PC-3 (cell line): Measurements from ENCODE around the gene EPS8L2. TPM values are rescaled to one million over a fixed set of nuclear protein-coding genes. Genes with fewer than 3 reads are reported as not detected.

Experiments
- ATAC-seq: fragments of 200-7000 bp; cut with Tn5 transposase; 2 replicates; pipeline ENCODE4 v1.9.1; 2020; ENCODE audit warnings: mild to moderate bottlenecking, moderate library complexity
- BruUV-seq: library from RNA; stranded (reverse); fragments of 400-500 nt; replicated peaks from 2 replicates; lab custom pipeline; 2021; lab: Mats Ljungman, UMichigan
- CTCF ChIA-PET: fragments of 300-600 bp; sonication (Branson Sonifier 250); formaldehyde crosslinking; loops from one replicate; lab custom pipeline; 2022; ENCODE audit warnings: antibody characterized with exemption; lab: Charles Lee
- POLR2A ChIA-PET: fragments of 300-600 bp; sonication (Branson Sonifier 250); formaldehyde crosslinking; loops from one replicate; lab custom pipeline; 2022; ENCODE audit warnings: antibody characterized with exemption; ENCODE audit not compliant: unreplicated experiment; lab: Charles Lee
- DNase-seq: peaks from one replicate; pipeline ENCODE4 v3.0.0-alpha.2; 2015
- H2AFZ ChIP-seq: fragments of 300-600 bp; sonication (generic); 2 replicates; pipeline ENCODE4 v1.6.0; 2016; ENCODE audit warnings: antibody characterized with exemption, low read length
- H3F3A ChIP-seq: fragments of 300-600 bp; sonication (generic); one replicate; pipeline ENCODE4 v1.6.0; 2017; ENCODE audit warnings: antibody characterized with exemption, low read length, control low read depth, mild to moderate bottlenecking; ENCODE audit not compliant: unreplicated experiment
- H3K27ac ChIP-seq: fragments of 300-600 bp; sonication (generic); 2 replicates; pipeline ENCODE4 v1.5.1; 2016; ENCODE audit warnings: mild to moderate bottlenecking, low read length
- H3K27me3 ChIP-seq: fragments of 300-600 bp; sonication (generic); 2 replicates; pipeline ENCODE4 v1.6.1; 2016; ENCODE audit warnings: low read length, mixed read lengths
- H3K36me3 ChIP-seq: fragments of 300-600 bp; sonication (generic); 2 replicates; pipeline ENCODE4 v1.6.1; 2016; ENCODE audit warnings: low read depth, mixed run types, low read length, mixed read lengths
- H3K4me1 ChIP-seq: fragments of 300-600 bp; sonication (generic); 2 replicates; pipeline ENCODE4 v1.5.1; 2016; ENCODE audit warnings: low read length; ENCODE audit not compliant: insufficient read depth
- H3K4me2 ChIP-seq: fragments of 300-600 bp; sonication (generic); 2 replicates; pipeline ENCODE4 v1.6.0; 2016; ENCODE audit warnings: low read length
- H3K4me3 ChIP-seq: fragments of 300-600 bp; sonication (generic); 2 replicates; pipeline ENCODE4 v1.5.1; 2016; ENCODE audit warnings: mild to moderate bottlenecking, low read length, mixed read lengths
- H3K79me2 ChIP-seq: fragments of 300-600 bp; sonication (generic); 2 replicates; pipeline ENCODE4 v1.6.1; 2017; ENCODE audit warnings: low read length, mixed read lengths
- H3K9ac ChIP-seq: fragments of 300-600 bp; sonication (generic); 2 replicates; pipeline ENCODE4 v1.6.0; 2016; ENCODE audit warnings: mild to moderate bottlenecking, low read length
- H3K9me2 ChIP-seq: fragments of 300-600 bp; sonication (generic); replicated peaks from 2 replicates; pipeline ENCODE4 v1.6.1; 2016; ENCODE audit warnings: mixed run types, low read length, mixed read lengths
- H3K9me3 ChIP-seq: fragments of 300-600 bp; sonication (generic); 2 replicates; pipeline ENCODE4 v1.6.1; 2016; ENCODE audit warnings: low read length, mixed read lengths
- H4K20me1 ChIP-seq: fragments of 300-600 bp; sonication (generic); 2 replicates; pipeline ENCODE4 v1.6.1; 2016; ENCODE audit warnings: low read length, mixed read lengths
- EZH2 ChIP-seq: fragments of 300-600 bp; sonication (generic); IDR thresholded peaks from one replicate; pipeline ENCODE4 v1.6.1; 2017; ENCODE audit warnings: antibody characterized with exemption, mild to moderate bottlenecking, low read length; ENCODE audit not compliant: unreplicated experiment
- EZH2phosphoT487 ChIP-seq: fragments of 300-600 bp; sonication (generic); IDR thresholded peaks from 2 replicates; pipeline ENCODE4 v1.6.1; 2018; ENCODE audit warnings: mild to moderate bottlenecking, antibody characterized with exemption, low read length, borderline replicate concordance
- intact Hi-C: fragments of 100-400 bp; cut with micrococcal nuclease; formaldehyde crosslinking; loops from 2 replicates; pipeline ENCODE4 v1.9.0; 2023
- total RNA-seq: library from RNA; depleted of rRNA; stranded (reverse); fragments of >200 nt; gene quantifications from 2 replicates; pipeline ENCODE4 v1.2.3, GENCODE V29; 2014
- TF ChIP-seq, protein P1 (sequence below): fragments of 300-600 bp; sonication (generic); conservative IDR thresholded peaks from 2 replicates; pipeline ENCODE4 v1.5.1; 2017; ENCODE audit warnings: antibody characterized with exemption, low read depth, mild to moderate bottlenecking, low read length

The EPS8L2 gene
- total RNA-seq, 1 experiment from 2014 or later: 127 TPM

DNA sequence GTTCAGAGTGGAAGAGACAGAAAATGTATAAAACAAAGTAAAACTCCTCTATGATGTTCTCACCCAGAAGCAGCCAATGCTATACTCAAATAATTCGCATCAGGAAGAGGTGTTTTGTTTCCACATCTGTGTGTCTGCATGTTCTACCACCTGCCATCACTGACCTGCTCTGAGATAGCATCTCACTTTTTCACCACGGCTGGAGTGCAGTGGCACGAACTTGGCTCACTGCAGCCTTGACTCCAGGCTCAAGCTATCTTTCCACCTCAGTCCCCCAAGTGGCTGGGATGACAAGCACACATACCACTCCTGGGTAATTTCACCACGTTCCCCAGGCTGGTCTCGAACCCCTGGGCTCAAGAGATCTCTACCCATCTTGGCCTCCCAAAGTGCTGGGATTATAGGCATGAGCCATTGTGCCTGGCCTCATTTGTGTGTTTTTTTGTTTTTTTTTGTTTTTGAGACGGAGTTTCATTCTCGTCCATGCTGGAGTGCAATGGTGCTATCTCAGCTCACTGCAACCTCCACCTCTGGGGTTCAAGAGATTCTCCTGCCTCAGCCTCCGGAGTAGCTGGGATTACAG, 55.6 kb downstream of the EPS8L2 start:
- Histone ChIP-seq H4K20me1 (no peaks in the 10 kb centered on the region), H3K4me3 (no peak overlapping the region), H3K27me3 (no peaks in the 10 kb centered on the region), H3K27ac (peak overlapping the region; percentile 91; the same call in 1 of the 2 replicates), H3F3A (peaks cover 9% of the 10 kb centered on the region), H3K36me3 (peaks cover 41% of the 10 kb centered on the region), H3K9me2 (no peaks in the 10 kb centered on the region), H2AFZ (no peak overlapping the region), H3K4me2 (no peak overlapping the region), H3K4me1 (peaks cover 14% of the 10 kb centered on the region), H3K9ac (no peak overlapping the region), H3K79me2 (peaks cover 11% of the 10 kb centered on the region), H3K9me3 (no peaks in the 10 kb centered on the region)
- intact Hi-C loops: loop anchor here (2.0 kb wide), 1 partner anchor 13 kb away; no protein-coding TSS in a partner anchor
- POLR2A ChIA-PET: no interaction called here
- CTCF ChIA-PET: no interaction called here
- no TSS peak for BruUV-seq
- TF ChIP-seq EZH2phosphoT487: no peak
- TF ChIP-seq, protein P1, sequence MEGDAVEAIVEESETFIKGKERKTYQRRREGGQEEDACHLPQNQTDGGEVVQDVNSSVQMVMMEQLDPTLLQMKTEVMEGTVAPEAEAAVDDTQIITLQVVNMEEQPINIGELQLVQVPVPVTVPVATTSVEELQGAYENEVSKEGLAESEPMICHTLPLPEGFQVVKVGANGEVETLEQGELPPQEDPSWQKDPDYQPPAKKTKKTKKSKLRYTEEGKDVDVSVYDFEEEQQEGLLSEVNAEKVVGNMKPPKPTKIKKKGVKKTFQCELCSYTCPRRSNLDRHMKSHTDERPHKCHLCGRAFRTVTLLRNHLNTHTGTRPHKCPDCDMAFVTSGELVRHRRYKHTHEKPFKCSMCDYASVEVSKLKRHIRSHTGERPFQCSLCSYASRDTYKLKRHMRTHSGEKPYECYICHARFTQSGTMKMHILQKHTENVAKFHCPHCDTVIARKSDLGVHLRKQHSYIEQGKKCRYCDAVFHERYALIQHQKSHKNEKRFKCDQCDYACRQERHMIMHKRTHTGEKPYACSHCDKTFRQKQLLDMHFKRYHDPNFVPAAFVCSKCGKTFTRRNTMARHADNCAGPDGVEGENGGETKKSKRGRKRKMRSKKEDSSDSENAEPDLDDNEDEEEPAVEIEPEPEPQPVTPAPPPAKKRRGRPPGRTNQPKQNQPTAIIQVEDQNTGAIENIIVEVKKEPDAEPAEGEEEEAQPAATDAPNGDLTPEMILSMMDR: no peak
- TF ChIP-seq EZH2: no peak
- ATAC-seq (no peak), DNase-seq (no peak)

DNA sequence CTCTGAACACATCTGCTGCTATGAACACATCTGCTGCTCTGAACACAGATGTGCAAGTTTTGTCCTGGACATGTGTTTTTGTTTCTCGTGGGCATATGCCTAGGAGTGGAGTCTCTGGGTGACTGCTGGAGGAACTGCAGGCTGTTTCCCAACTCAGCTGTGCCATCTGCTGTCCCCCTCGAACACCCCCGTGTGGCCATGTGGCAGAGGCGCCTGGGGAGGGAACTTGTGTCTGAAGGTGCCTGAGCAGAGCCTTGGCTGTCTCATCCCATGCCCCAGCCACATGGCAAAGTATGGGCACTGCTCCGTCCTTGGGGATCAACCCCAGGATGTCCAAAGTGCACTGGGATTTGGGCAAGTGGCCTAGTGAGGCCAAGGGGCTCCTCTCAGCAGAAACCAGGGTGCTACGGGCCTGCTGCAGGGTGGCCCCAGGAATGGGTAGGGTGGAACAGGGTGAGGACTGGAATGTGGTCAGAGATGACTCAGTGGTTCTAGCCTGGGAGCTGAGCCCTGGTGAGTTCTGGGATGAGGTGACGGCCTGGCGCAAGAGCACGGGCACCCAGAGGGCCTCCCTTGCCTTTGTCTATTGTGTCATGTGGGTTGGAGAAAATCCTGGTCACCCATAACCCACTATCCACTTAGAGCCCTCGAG, 56.5 kb downstream of the EPS8L2 start:
- peak overlapping the region; percentile 91 for H3K27ac ChIP-seq
- peak overlapping the region; percentile 31 for H2AFZ ChIP-seq
- no peak overlapping the region for H3K4me3 ChIP-seq
- intact Hi-C loops: loop anchor here (2.0 kb wide), 1 partner anchor 14 kb away; no protein-coding TSS in a partner anchor
- peak overlapping the region; percentile 59 for H3K9ac ChIP-seq
- peaks cover 40% of the 10 kb centered on the region for H3K36me3 ChIP-seq
- CTCF ChIA-PET: no interaction called here
- 0 out of 2 replicates have a peak, but pooled peaks cover 1% of the 10 kb centered on the region for H3K79me2 ChIP-seq
- no peaks in the 10 kb centered on the region for H4K20me1 ChIP-seq
- H3K27me3 ChIP-seq: no peaks in the 10 kb centered on the region
- POLR2A ChIA-PET: interaction anchor here (1.0 kb wide), 1 partner anchor 67 kb away, joined by 3 read pairs; the partner anchor contains the start of genes DEAF1 and TMEM80
- H3K9me2 ChIP-seq: no peaks in the 10 kb centered on the region
- TF ChIP-seq, protein P1: peak; percentile 54
- TF ChIP-seq EZH2: no peak
- TF ChIP-seq EZH2phosphoT487: no peak
- ATAC-seq (peak; percentile 87), DNase-seq (peak; percentile 81)
- peak overlapping the region; percentile 43 for H3K4me2 ChIP-seq
- H3K4me1 ChIP-seq: peaks cover 14% of the 10 kb centered on the region
- peaks cover 9% of the 10 kb centered on the region for H3F3A ChIP-seq
- no peaks in the 10 kb centered on the region for H3K9me3 ChIP-seq
- TSS peak; percentile 21 for BruUV-seq
